Upper lobe of left lung (tissue), 6 donors: ENCODE results near the gene PDLIM7. TPM values are rescaled to one million over a fixed set of nuclear protein-coding genes. Genes with fewer than 3 reads are reported as not detected.
A peak's percentile ranks its signal among the peaks of the same experiment; 100 is the strongest.

ENCODE experiments used
- ATAC-seq, 2 donors: fragments of 200-7000 bp; cut with Tn5 transposase; one replicate each; pipeline ENCODE4 v1.9.1; 2022; ENCODE audit warnings: mild to moderate bottlenecking in 2 of 2, moderate library complexity in 2 of 2; ENCODE audit not compliant: low FRiP score in 2 of 2
- DNase-seq, 2 donors: peaks; one replicate each; pipeline ENCODE4 v3.0.0-alpha.2; 2019 to 2020
- H3K27ac ChIP-seq, 4 donors: fragments of 200-600 bp; sonication (generic); one replicate each; pipeline ENCODE4 v1.5.1; 2016 to 2019
- H3K27me3 ChIP-seq, 4 donors: fragments of 200-600 bp; sonication (generic); one replicate each; pipeline ENCODE4 v1.5.1; 2017 to 2019
- H3K36me3 ChIP-seq, 4 donors: fragments of 200-600 bp; sonication (generic); one replicate each; pipeline ENCODE4 v1.5.1; 2016 to 2019
- H3K4me1 ChIP-seq, 4 donors: fragments of 200-600 bp; sonication (generic); one replicate each; pipeline ENCODE4 v1.5.1; 2018 to 2019
- H3K4me3 ChIP-seq, 4 donors: fragments of 200-600 bp; sonication (generic); one replicate each; pipeline ENCODE4 v1.5.1; 2017 to 2019; ENCODE audit warnings: mild to moderate bottlenecking in 2 of 4, moderate library complexity in 1 of 4
- H3K9me3 ChIP-seq, 4 donors: fragments of 200-600 bp; sonication (generic); one replicate each; pipeline ENCODE4 v1.5.1; 2018 to 2019
- CTCF ChIP-seq, 6 experiments: fragments of 450-650 bp in 4 of 6; fragments of 200-600 bp in 2 of 6; sonication (generic) in 2 of 6; IDR thresholded peaks; one replicate each; pipeline ENCODE4 v1.5.1; 2016 to 2019; ENCODE audit warnings: antibody characterized with exemption in 6 of 6
- EP300 ChIP-seq, 4 donors: sonication (generic); formaldehyde crosslinking; IDR thresholded peaks; one replicate each; pipeline ENCODE4 v1.5.1; 2017; ENCODE audit warnings: antibody characterized with exemption in 4 of 4, control low read depth in 2 of 4
- POLR2A ChIP-seq, 4 donors: fragments of 450-650 bp; IDR thresholded peaks; one replicate each; pipeline ENCODE4 v1.5.1; 2016 to 2017; ENCODE audit warnings: antibody characterized with exemption in 4 of 4, mild to moderate bottlenecking in 2 of 4
- POLR2AphosphoS5 ChIP-seq, 2 donors: sonication (generic); formaldehyde crosslinking; IDR thresholded peaks; one replicate each; pipeline ENCODE4 v1.5.1; 2017; ENCODE audit warnings: antibody characterized with exemption in 2 of 2
- WGBS, 2 donors: methylation state at CpG; one replicate each; pipeline ENCODE4 v1.1.5; 2017 to 2018; 5-methylcytosine and 5-hydroxymethylcytosine counted together
- total RNA-seq, 6 donors: library from RNA; depleted of rRNA in 4 of 6; stranded (reverse); fragments of >200 nt in 4 of 6; gene quantifications; one replicate each; pipeline versions ENCODE4 v1.1.0 to v1.2.1, GENCODE V29; 2016 to 2021
- donor health status: DM: no; HTN: no; CAD: no; lungs with moderate emphysema.
- donor health status: DM: no; HTN: yes; CAD: no; lungs with severe emphysema.

Gene PDLIM7
- total RNA-seq, 6 donors from 2014 or later, result 32.0 to 142 (median 75.8) TPM

- H3K4me3 ChIP-seq, result no peak overlapping the region
- peaks cover 0 to 7% (median 1%) of the 10 kb centered on the region in 4 donors for H3K27me3 ChIP-seq
- DNase-seq (no peak), ATAC-seq (no peak)
- WGBS, 2 donors, result 41 to 63% methylated on average over 4 of the region's 4 CpGs
- no peaks in the 10 kb centered on the region for H3K9me3 ChIP-seq
- peak overlapping the region in 2 of 4 donors; percentile 50 to 84 for H3K27ac ChIP-seq
- TF ChIP-seq EP300 (IDR thresholded peaks at IDR 0.05), result no peak
- no peak for TF ChIP-seq CTCF (IDR thresholded peaks at IDR 0.05)
- no peak for TF ChIP-seq POLR2A (IDR thresholded peaks at IDR 0.05)
- peaks cover 30 to 55% (median 41%) of the 10 kb centered on the region in 4 donors for H3K4me1 ChIP-seq
- no peaks in the 10 kb centered on the region for H3K36me3 ChIP-seq
Observed at GRCh38 chr5:177474846-177475562, 22.4 kb downstream of the PDLIM7 start.

- ATAC-seq (no peak), DNase-seq (no peak)
- TF ChIP-seq EP300 (IDR thresholded peaks at IDR 0.05) (no peak), CTCF (IDR thresholded peaks at IDR 0.05) (no peak), POLR2AphosphoS5 (IDR thresholded peaks at IDR 0.05) (no peak), POLR2A (IDR thresholded peaks at IDR 0.05) (no peak)
- WGBS, 2 donors, result 62 to 75% methylated on average over 7 of the region's 7 CpGs
- Histone ChIP-seq H3K36me3 (no peaks in the 10 kb centered on the region), H3K27ac (peak overlapping the region in 3 of 4 donors; percentile 50 to 84 (median 60)), H3K4me1 (peaks cover 21 to 45% (median 31%) of the 10 kb centered on the region in 4 donors), H3K27me3 (peaks cover 0 to 7% (median 1%) of the 10 kb centered on the region in 4 donors), H3K9me3 (no peaks in the 10 kb centered on the region), H3K4me3 (peak overlapping the region in 3 of 4 donors; percentile 74 to 94 (median 80))
Observed at GRCh38 chr5:177474002-177474476, 23.4 kb downstream of the PDLIM7 start.

- Histone ChIP-seq H3K4me1 (peaks cover 16 to 40% (median 27%) of the 10 kb centered on the region in 4 donors), H3K27me3 (peaks cover 0 to 7% (median 1%) of the 10 kb centered on the region in 4 donors), H3K27ac (peak within 1 kb of the TSS; percentile 30 to 84 (median 68)), H3K36me3 (no peaks in the 10 kb centered on the region), H3K4me3 (peak within 1 kb of the TSS; percentile 74 to 94 (median 81)), H3K9me3 (no peaks in the 10 kb centered on the region)
- ATAC-seq (peak in 1 of 2 donors; percentile 59), DNase-seq (peak in 1 of 2 donors; percentile 91)
- TF ChIP-seq POLR2AphosphoS5 (IDR thresholded peaks at IDR 0.05), result no peak
- no peak for TF ChIP-seq POLR2A (IDR thresholded peaks at IDR 0.05)
- TF ChIP-seq CTCF (IDR thresholded peaks at IDR 0.05), result no peak
- no peak for TF ChIP-seq EP300 (IDR thresholded peaks at IDR 0.05)
- 5 to 20% methylated on average over 3 to 39 of the region's 69 CpGs for WGBS, 2 donors
Observed at GRCh38 chr5:177473443-177474001, 23.9 kb downstream of the PDLIM7 start, which contains the start of gene DBN1. DBN1 (minus strand) TSS chr5:177473634; CDS start chr5:177473521, 113 bp downstream.

GRCh38 chr5:177472460-177473442, 24.7 kb downstream of the PDLIM7 start:
- H3K4me1 ChIP-seq, result peaks cover 13 to 36% (median 20%) of the 10 kb centered on the region in 4 donors
- peaks cover 0 to 7% (median 1%) of the 10 kb centered on the region in 4 donors for H3K27me3 ChIP-seq
- TF ChIP-seq POLR2A (IDR thresholded peaks at IDR 0.05), result no peak
- TF ChIP-seq CTCF (IDR thresholded peaks at IDR 0.05), result no peak
- TF ChIP-seq EP300 (IDR thresholded peaks at IDR 0.05), result no peak
- no peak for TF ChIP-seq POLR2AphosphoS5 (IDR thresholded peaks at IDR 0.05)
- peak overlapping the region; percentile 74 to 94 (median 81) for H3K4me3 ChIP-seq
- H3K27ac ChIP-seq, result peak overlapping the region; percentile 30 to 84 (median 68)
- DNase-seq (peak in 1 of 2 donors; percentile 90), ATAC-seq (no peak)
- H3K9me3 ChIP-seq, result no peaks in the 10 kb centered on the region
- 3 to 9% methylated on average over 8 to 40 of the region's 93 CpGs for WGBS, 2 donors
- peaks cover 0 to 3% (median 0%) of the 10 kb centered on the region in 4 donors for H3K36me3 ChIP-seq
